Stomach (tissue), 9 donors: ENCODE data around the gene CTDSPL2. TPM values are rescaled to one million over a fixed set of nuclear protein-coding genes. Genes with fewer than 3 reads are reported as not detected.

ENCODE experiments used
- DNase-seq, 2 donors: peaks; one replicate each; pipeline versions ENCODE4 v3.0.0 to v3.0.0-alpha.2; 2013 to 2019
- H3K27ac ChIP-seq, 5 donors: fragments of 200-600 bp in 4 of 5; sonication (generic) in 4 of 5; one replicate each; pipeline ENCODE4 v1.5.1; 2013 to 2019; ENCODE audit warnings: mild to moderate bottlenecking in 1 of 5, moderate library complexity in 1 of 5
- H3K27me3 ChIP-seq, 3 donors: fragments of 200-600 bp; sonication (generic); one replicate each; pipeline ENCODE4 v1.5.1; 2017 to 2019; ENCODE audit warnings: mixed run types in 1 of 3
- H3K36me3 ChIP-seq, 4 donors: fragments of 200-600 bp; sonication (generic); 1 replicate in 3 of 4; 2 replicates in 1 of 4; pipeline ENCODE4 v1.5.1; 2016 to 2019
- H3K4me1 ChIP-seq, 4 donors: fragments of 200-600 bp; sonication (generic); one replicate each; pipeline ENCODE4 v1.5.1; 2016 to 2019
- H3K4me3 ChIP-seq, 4 donors: fragments of 200-600 bp; sonication (generic) in 3 of 4; one replicate each; pipeline ENCODE4 v1.5.1; 2016 to 2019; ENCODE audit warnings: mild to moderate bottlenecking in 1 of 4
- H3K9me3 ChIP-seq, 4 donors: fragments of 200-600 bp; sonication (generic); one replicate each; pipeline ENCODE4 v1.5.1; 2016 to 2019
- CTCF ChIP-seq, 7 experiments: fragments of 450-650 bp in 4 of 7; fragments of 200-600 bp in 3 of 7; sonication (generic) in 3 of 7; IDR thresholded peaks; one replicate each; pipeline ENCODE4 v1.5.1; 2016 to 2019; ENCODE audit warnings: antibody characterized with exemption in 7 of 7, control low read depth in 2 of 7, mild to moderate bottlenecking in 1 of 7
- EP300 ChIP-seq: sonication (generic); formaldehyde crosslinking; IDR thresholded peaks from one replicate; pipeline ENCODE4 v1.6.1; 2017; ENCODE audit warnings: antibody characterized with exemption
- POLR2A ChIP-seq, 4 donors: fragments of 450-650 bp; IDR thresholded peaks; one replicate each; pipeline ENCODE4 v1.6.1; 2016; ENCODE audit warnings: antibody characterized with exemption in 4 of 4, control low read depth in 2 of 4, mild to moderate bottlenecking in 1 of 4, moderate library complexity in 1 of 4
- POLR2AphosphoS5 ChIP-seq, 3 donors: sonication (generic); formaldehyde crosslinking; IDR thresholded peaks; one replicate each; pipeline ENCODE4 v1.6.1; 2016; ENCODE audit warnings: antibody characterized with exemption in 3 of 3
- WGBS, 5 donors: extraction: QIAGEN DNeasy Blood & Tissue Kit in 3 of 5; methylation state at CpG; one replicate each; pipeline versions ENCODE4 v1.1.5 to v1.1.7; 2013 to 2018; 5-methylcytosine and 5-hydroxymethylcytosine counted together
- intact Hi-C: fragments of 100-400 bp; cut with DNase I; formaldehyde crosslinking; loops from one replicate; pipeline ENCODE4 v1.15.1; 2023; ENCODE audit warnings: low total_unique reads
- polyA plus RNA-seq, 3 donors: library from polyadenylated mRNA; stranded (reverse); fragments of 200-250 nt; gene quantifications; one replicate each; pipeline ENCODE4 v1.2.3, GENCODE V29; 2013
- total RNA-seq, 5 donors: library from RNA; depleted of rRNA; stranded (reverse); fragments of >200 nt; gene quantifications; one replicate each; pipeline versions ENCODE4 v1.1.0 to v1.2.3, GENCODE V29; 2014 to 2016
- donor health status: healthy with polysubstance abuse.
- donor health status: Bipolar disorder and iron deficiency.
- donor health status: healthy.

CTDSPL2 gene
- total and polyA plus RNA-seq, 8 donors = 3.5 to 94.2 (median 9.9) TPM

DNA sequence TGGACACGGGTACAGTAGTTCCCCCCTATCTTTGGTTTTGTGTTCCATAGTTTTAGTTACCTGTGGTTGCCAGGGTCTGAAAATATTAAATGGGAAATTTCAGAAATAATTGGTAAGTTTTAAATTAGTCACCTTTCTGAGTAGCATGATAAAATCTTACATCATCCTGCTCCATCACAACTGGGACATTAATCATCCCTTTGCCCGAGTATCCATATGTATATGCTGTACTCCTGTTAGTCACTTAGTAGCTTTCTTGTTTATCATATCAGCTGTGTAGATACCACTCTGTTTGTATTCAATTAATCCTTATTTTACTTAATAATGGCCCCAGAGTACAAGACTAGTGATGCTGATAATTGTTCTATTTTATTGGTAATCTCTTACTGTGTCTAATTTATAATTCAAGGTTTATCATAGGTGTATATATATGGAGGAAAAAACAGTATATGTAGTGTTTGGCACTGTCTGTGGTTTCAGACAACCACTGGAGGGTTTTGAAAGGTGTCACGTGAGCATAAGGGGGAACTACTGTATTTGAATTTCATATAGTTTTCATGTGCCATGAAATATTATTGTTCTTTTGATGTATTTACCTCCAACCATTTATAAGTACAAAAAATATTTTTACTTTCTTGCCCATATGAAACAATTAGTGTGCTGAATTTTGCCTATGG, 41.4 kb downstream of the CTDSPL2 start:
- Histone ChIP-seq H3K27me3 (no peaks in the 10 kb centered on the region), H3K36me3 (peaks cover 5 to 39% (median 34%) of the 10 kb centered on the region in 4 donors), H3K4me1 (peaks cover 0 to 6% (median 0%) of the 10 kb centered on the region in 4 donors), H3K27ac (no peak overlapping the region), H3K9me3 (no peaks in the 10 kb centered on the region), H3K4me3 (no peak overlapping the region)
- DNase-seq = no peak
- WGBS, 5 donors = 39 to 66% (median 64%) methylated on average over 3 of the region's 3 CpGs
- TF ChIP-seq CTCF (IDR thresholded peaks at IDR 0.05) = no peak
- no peak for TF ChIP-seq POLR2AphosphoS5 (IDR thresholded peaks at IDR 0.05)
- TF ChIP-seq EP300 = no peak
- no peak for TF ChIP-seq POLR2A (IDR thresholded peaks at IDR 0.05)
- intact Hi-C loops = no loop called here

GRCh38 chr15:44471885-44472455, 44.5 kb downstream of the CTDSPL2 start:
- 94 to 100% (median 96%) methylated on average over 2 of the region's 2 CpGs for WGBS, 5 donors
- no peak overlapping the region for H3K4me3 ChIP-seq
- TF ChIP-seq EP300 = no peak
- TF ChIP-seq POLR2AphosphoS5 (IDR thresholded peaks at IDR 0.05) = no peak
- no peak for TF ChIP-seq POLR2A (IDR thresholded peaks at IDR 0.05)
- no peak for TF ChIP-seq CTCF (IDR thresholded peaks at IDR 0.05)
- intact Hi-C loops = no loop called here
- no peaks in the 10 kb centered on the region for H3K27me3 ChIP-seq
- H3K27ac ChIP-seq = no peak overlapping the region
- peaks cover 0 to 6% (median 0%) of the 10 kb centered on the region in 4 donors for H3K4me1 ChIP-seq
- no peaks in the 10 kb centered on the region for H3K9me3 ChIP-seq
- H3K36me3 ChIP-seq = peaks cover 0 to 34% (median 26%) of the 10 kb centered on the region in 4 donors
- no peak for DNase-seq

DNA sequence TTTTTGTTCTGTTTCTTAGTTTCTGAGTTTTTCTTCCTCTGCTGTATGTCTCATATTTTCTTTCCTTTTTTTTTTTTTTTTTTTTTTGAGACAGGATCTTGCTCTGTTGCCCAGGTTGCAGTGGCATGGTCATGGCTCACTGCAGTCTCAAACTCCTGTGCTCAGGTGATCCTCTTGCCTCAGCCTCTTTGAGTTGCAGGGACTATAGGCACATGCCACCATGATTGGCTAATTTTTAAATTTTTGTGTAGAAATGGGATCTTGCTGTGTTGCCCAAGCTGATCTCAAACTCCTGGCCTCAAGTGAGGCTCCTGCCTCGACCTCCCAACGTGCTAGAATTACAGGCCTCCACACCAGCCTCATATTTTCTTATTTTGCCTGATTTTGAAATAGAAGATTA, 51.9 kb downstream of the CTDSPL2 start:
- Histone ChIP-seq H3K27ac (no peak overlapping the region), H3K4me3 (no peak overlapping the region), H3K4me1 (no peaks in the 10 kb centered on the region), H3K27me3 (no peaks in the 10 kb centered on the region), H3K36me3 (peaks cover 0 to 13% (median 6%) of the 10 kb centered on the region in 4 donors), H3K9me3 (no peaks in the 10 kb centered on the region)
- no peak for DNase-seq
- intact Hi-C loops = no loop called here
- TF ChIP-seq POLR2A (IDR thresholded peaks at IDR 0.05) (no peak), CTCF (IDR thresholded peaks at IDR 0.05) (no peak), EP300 (no peak), POLR2AphosphoS5 (IDR thresholded peaks at IDR 0.05) (no peak)
- 91 to 100% (median 97%) methylated on average over 2 of the region's 2 CpGs for WGBS, 5 donors

GRCh38 chr15:44482090-44482489, 54.7 kb downstream of the CTDSPL2 start:
- H3K4me1 ChIP-seq = no peaks in the 10 kb centered on the region
- peaks cover 4 to 25% (median 20%) of the 10 kb centered on the region in 4 donors for H3K36me3 ChIP-seq
- TF ChIP-seq EP300 = no peak
- TF ChIP-seq CTCF (IDR thresholded peaks at IDR 0.05) = no peak
- TF ChIP-seq POLR2AphosphoS5 (IDR thresholded peaks at IDR 0.05) = no peak
- no peak for TF ChIP-seq POLR2A (IDR thresholded peaks at IDR 0.05)
- H3K27ac ChIP-seq = no peak overlapping the region
- H3K4me3 ChIP-seq = no peak overlapping the region
- intact Hi-C loops = no loop called here
- 91 to 98% (median 97%) methylated on average over 2 of the region's 2 CpGs for WGBS, 5 donors
- H3K27me3 ChIP-seq = no peaks in the 10 kb centered on the region
- no peak for DNase-seq
- H3K9me3 ChIP-seq = no peaks in the 10 kb centered on the region
